ENCODE measurements around the gene ICE2.

Gene ICE2

GRCh38 chr15:60375306-60375705, 103.6 kb downstream of the ICE2 start:
- no peak for TF ChIP-seq CTCF (IDR thresholded peaks at IDR 0.05; ENCODE audit: borderline replicate concordance, insufficient read depth, low read depth, low read length)
- H3K4me3 ChIP-seq (ENCODE audit: low read depth, low read length), result no peak overlapping the region

- TF ChIP-seq CTCF (IDR thresholded peaks at IDR 0.05; ENCODE audit: borderline replicate concordance, insufficient read depth, low read depth, low read length), result no peak
- no peak overlapping the region for H3K4me3 ChIP-seq (ENCODE audit: low read depth, low read length)
Measured at GRCh38 chr15:60374628-60375081, 104.3 kb downstream of the ICE2 start.

- no peak overlapping the region for H3K4me3 ChIP-seq (ENCODE audit: low read depth, low read length)
- no peak for TF ChIP-seq CTCF (IDR thresholded peaks at IDR 0.05; ENCODE audit: borderline replicate concordance, insufficient read depth, low read depth, low read length)
Measured at GRCh38 chr15:60374209-60374608, 104.7 kb downstream of the ICE2 start.

- no peak overlapping the region for H3K4me3 ChIP-seq (ENCODE audit: low read depth, low read length)
- TF ChIP-seq CTCF (IDR thresholded peaks at IDR 0.05; ENCODE audit: borderline replicate concordance, insufficient read depth, low read depth, low read length), result no peak
Measured at GRCh38 chr15:60373745-60374144, 105.2 kb downstream of the ICE2 start.

- TF ChIP-seq CTCF (IDR thresholded peaks at IDR 0.05; ENCODE audit: borderline replicate concordance, insufficient read depth, low read depth, low read length), result no peak
- H3K4me3 ChIP-seq (ENCODE audit: low read depth, low read length), result no peak overlapping the region
Measured at GRCh38 chr15:60373327-60373726, 105.6 kb downstream of the ICE2 start.

- no peak overlapping the region for H3K4me3 ChIP-seq (ENCODE audit: low read depth, low read length)
- no peak for TF ChIP-seq CTCF (IDR thresholded peaks at IDR 0.05; ENCODE audit: borderline replicate concordance, insufficient read depth, low read depth, low read length)
Measured at GRCh38 chr15:60372756-60373155, 106.2 kb downstream of the ICE2 start.

- no peak for TF ChIP-seq CTCF (IDR thresholded peaks at IDR 0.05; ENCODE audit: borderline replicate concordance, insufficient read depth, low read depth, low read length)
Measured at GRCh38 chr15:60372227-60372626, 106.7 kb downstream of the ICE2 start.

More at GRCh38 chr15:60372227-60372626, 106.7 kb downstream of the ICE2 start:
- no peak overlapping the region for H3K4me3 ChIP-seq (ENCODE audit: low read depth, low read length)
